GM18502 (cell line): ENCODE measurements around the gene RAB10.
"Not testable (repeated sequence)": the region's sequence is repeated elsewhere in the genome, so short reads cannot be mapped to it uniquely, and the experiment has no call there.

Experiments used
- ATAC-seq: cut with Tn5 transposase; IDR thresholded peaks from one replicate; pipeline ENCODE4 v1.9.1; 2021; ENCODE audit warnings: mild to moderate bottlenecking; ENCODE audit not compliant: unreplicated experiment, poor library complexity

RAB10 gene

DNA sequence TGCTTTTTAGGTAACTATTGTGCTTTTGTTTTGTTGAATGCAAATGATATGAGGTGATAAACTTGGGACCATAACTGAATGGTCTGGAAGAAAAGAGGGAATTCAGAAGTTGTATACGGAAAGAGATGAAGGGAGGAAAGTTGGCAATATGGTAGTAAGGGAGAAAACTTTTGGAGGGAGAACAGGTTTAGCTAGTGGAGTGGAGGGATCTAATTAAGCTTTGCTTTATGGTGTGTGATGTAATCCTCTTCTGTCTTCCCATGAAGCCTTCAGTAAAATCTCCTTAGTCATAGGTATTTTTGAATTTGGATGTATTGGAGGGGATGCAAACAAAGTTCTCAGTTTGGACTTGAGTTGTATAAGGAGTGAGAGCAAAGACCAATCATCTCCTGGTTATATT, 20.2 kb upstream of the RAB10 start:
- no peak for ATAC-seq

DNA sequence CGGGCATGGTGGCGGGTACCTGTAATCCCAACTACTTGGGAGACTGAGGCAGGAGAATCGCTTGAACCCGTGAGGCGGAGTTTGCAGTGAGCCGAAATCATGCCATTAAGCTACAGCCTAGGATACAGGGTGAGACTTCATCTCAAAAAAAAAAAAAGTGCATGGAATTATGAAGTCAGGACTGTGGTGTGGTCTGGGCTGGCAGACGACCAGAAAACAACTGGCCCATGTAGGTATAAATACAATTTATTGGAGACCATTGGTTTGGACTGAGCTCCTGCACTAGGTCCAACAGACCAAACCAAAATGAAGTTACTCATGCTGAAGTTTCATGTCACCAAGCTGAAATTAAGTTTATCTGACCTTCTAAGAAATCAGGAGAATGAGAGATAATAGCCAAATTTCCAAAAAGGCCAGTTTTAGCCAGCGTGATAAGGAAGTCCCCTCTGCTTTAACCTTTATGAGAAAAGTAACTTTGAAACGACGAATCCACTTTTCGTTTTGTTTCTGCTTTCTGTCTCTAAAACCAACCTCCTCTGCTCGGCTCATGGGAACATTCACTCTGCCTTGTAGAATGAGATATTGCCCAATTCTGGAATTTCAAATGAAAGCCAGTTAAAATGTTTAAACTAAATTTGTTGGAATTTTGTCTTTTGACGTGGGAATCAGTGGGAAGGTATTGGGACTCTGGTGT, 17.7 kb upstream of the RAB10 start:
- no peak for ATAC-seq

DNA sequence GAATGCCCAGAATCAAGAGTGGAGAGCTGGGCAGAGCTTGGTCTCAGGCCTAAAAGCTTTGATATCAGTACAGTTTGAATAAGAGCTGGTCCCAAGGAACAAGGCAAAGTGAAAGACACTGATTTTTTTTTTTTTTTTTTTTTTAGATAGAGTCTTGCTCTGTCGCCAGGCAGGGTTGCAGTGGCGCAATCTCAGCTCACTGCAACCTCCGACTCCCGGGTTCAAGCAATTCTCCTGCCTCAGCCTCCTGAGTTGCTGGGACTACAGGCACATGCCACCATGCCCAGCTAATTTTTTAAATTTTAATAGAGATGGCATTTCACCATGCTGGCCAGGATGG, 17.2 kb upstream of the RAB10 start:
- ATAC-seq: not testable (repeated sequence)

DNA sequence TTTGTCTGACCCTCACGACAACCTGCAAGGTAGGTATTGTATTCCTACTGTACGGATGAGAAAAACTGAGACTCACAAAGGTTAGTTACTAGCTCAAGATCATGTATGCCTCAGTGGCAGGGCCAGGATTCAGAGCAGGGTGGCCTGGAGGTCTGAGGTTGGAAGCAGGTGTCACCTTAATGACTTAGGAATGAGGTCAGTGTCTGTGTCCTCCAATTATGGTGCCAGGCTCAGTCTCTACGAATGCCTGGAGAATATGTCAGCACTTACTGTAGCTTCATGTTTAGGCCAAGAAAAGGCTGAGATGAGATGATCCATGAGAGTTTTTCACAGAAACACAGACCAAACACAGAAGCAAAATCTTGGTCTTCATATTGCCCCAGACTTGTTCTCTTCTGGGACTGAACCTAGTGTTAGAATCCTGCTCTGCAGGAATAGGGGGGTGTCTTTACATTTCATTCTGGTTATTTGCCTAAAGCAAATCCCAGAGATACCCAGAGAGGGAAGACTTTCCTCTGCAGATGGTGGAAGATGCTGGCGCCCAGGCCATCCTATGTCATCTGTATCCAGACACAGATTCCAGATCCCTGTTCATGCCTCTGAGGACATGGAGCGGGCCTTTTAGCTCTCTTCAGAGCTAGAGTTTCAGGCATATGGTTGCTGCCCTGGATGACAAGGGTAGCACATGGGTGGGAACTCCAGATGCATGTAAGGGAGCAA, 16.3 kb upstream of the RAB10 start:
- ATAC-seq: no peak

DNA sequence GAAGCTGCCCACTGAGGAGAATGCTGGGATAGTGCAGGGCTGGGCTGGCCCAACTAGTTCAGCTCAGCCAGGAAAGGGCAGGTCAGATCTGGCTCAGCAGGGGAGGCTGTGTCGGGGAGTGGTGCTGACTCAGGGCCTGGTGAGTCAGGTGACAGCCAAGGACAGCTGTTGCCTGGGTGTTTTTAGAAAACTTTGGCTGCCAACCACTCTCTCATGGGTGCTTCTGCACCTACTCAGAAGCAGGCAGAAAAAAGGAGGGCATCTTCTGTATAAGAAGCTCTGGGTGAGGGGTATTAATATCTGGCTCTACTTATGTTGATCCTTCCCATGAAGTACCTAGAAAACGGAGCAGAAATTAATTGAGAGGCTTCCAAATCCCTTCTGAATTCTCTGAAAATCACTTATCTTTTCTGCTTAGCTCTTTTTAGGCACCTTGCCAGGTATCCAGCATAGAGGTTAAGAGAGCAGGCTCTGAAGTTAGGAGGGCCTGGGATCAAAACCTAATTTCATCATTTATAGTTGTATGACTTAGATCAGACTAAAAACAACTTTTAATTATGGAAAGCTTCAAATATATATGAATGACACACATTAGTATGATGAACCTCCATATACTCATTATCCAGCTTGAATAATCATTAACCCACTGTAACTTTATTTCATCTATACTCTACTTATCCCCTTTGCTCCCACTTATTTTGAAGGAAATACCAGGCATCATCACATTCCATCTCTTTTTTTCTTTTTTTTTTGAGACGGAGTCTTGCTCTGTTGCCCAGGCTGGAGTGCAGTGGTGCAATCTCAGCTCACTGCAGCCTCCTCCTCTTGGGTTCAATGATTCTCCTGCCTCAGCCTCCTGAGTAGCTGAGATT, 15.5 kb upstream of the RAB10 start:
- no peak for ATAC-seq

DNA sequence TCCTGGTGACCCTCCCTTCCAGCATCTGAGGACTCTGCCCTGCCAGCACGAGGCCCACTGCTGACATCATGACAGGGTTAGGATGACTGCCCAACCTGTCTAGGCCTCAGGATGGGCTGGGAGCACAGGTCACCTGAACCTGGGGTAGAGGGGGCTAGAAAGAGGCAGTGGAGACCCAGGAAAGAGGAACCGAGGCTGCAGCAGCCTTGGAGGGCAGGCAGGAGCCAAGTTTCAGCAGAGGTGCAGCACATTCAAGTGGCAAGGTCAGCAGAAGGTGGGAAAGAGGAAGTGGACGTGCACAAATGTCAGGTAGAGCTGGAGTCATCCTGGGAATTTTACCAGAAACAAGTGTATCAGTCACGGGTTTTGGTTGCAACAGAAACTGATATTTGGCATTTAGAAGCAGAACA, 13.6 kb upstream of the RAB10 start:
- no peak for ATAC-seq

DNA sequence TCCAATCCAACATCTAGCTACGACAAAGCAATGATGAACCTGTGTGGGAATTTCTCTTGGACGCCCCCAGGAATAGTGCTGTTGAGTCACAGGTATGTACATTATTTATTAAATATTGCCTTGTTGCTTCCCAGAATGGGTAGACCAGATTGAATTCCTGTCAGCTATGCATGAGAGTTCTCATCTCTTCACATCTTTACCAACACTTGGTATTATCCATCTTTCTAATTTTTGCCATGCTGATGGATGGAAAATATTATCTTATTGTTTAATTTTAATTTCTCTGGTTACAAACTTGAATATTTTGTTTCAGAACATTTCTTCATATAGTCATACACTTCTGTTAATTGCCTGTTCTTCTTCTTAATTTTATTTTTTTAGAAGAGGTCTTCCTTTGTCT, 9.6 kb upstream of the RAB10 start:
- no peak for ATAC-seq

DNA sequence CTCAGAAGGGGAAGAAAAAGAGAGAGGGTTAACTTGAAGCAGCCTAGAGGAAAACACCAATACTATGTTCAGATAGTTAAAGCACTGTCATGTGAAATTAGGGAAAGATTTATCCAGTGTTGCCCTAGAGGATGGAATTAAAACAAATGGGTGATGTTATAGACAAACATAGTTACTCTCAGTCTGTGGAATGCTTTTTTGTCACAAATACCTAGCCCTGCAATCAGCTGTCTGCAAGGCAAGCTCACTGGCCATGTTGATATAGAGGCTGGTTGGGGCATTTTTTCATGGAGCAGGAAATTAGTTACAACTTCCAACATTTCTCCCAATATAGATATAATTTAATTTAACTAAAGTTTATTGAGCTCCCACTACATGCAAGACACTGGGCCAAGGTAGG, 8.4 kb upstream of the RAB10 start:
- ATAC-seq: no peak

DNA sequence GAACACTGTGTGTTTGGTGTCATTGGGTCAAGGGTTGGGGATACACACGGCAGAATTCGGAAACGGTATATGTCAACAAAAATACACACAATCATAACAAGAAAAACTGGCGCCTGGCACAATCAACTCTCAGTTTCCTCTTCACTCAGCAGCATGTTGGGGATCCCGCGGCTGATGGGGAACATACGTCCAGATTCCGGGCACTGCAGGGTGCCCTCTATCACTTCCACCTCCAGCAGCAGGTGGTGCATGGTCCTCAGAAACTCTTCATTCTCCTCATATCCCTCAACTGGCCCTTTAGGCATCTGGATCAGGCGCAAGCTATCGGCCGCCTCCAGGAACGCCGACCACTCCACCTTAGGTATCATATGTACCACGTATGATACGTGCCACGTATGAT, 5.8 kb upstream of the RAB10 start:
- ATAC-seq: not testable (repeated sequence)

DNA sequence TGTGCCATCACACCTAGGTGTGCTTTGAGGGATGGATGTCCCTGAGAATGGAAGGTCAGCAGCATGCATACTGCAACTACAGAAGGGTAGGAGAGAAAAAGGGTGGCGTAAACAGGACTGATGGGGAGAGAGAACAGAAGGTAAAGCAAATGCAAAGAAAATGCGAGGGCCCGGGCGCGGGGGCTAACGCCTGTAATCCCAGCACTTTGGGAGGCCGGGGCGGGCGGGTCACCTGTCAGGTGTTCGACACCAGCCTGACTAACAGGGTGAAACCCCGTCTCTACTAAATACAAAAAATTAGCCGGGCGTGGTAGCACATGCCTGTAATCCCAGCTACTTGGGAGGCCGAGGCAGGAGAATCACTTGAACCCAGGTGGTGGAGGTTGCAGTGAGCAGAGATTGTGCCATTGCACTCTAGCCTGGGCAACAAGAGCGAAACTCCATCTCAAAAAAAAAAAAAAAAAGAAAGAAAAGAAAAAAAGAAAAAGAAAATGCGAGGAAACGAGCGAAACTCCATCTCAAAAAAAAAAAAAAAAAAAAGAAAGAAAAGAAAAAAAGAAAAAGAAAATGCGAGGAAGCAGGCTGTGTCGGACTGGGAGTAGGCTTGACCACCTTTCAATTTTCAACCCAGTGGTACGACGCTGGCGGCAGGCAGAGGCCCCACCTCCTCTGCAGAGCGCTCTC, 1.2 kb upstream of the RAB10 start:
- ATAC-seq: peak; percentile 20

DNA sequence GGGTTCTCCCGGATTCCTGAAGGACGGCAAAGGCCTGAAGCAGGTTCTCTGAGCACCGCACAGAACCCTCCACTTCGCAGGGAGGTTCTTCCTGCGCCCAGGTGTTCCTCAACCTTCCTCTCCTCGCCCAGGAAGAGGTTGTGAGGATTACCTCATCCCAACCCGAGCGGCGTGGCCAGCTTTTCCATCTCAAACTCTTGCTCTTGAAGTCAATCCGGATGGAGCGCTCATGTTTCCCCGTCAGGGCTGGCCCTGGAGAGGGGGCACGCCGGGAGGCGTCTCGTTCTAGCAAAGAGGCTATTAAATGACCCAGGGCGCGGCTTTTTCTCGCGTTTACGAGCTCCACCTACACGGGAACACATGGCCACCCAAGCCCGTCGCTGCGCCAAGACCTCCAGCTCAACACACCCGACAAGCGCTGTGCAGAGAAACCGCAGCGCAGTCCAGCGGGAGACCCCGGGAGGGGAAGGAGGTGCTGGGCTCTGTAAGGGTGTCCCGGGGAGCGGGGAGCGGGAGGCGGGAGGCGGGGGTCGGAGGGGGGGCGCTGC, 540 bp upstream of the RAB10 start:
- peak; percentile 33 for ATAC-seq

DNA sequence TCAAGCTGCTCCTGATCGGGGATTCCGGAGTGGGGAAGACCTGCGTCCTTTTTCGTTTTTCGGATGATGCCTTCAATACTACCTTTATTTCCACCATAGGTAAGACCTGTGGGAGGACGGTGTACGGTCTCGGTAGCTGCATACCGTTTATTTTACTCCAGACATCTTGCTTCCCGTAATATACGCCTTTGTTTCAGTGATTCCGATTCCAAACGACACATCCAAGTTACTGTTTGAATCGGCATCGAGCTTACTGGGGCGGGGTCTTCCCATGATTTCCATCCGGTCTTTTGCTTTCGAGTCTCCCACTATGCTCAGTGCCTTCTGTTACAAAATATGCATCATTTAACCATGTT, 731 bp downstream of the RAB10 start:
- no peak for ATAC-seq

DNA sequence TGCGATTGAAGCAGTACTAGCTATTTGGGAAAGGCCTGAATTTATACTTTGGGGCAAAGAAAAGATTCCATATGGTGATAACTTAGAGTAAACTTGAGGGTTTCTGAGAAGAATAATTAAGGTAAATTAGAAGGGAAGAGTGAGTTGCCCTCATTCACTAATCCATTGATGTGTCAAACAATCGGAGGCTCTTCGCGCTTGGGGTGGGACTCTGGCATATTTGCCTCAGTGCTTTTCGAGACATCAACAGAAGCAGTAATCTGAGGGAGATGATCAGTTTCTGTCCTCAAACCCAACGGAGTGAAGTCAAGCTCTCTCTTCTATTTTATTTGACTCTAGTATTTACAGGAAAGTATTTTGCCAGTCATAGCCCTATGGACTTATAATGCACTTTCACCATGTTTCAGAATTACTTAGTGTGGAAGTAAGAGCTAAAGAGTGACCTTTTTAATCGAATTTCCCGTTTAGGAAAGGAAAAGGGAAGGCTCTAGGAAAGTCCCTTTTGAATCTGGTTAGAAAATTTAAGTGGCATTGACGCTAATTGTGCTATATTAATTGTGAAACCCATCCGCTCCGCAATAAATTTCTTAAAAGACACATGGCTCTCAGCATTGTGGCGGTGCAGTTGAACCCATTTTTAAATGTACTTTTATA, 1.3 kb downstream of the RAB10 start:
- no peak for ATAC-seq

DNA sequence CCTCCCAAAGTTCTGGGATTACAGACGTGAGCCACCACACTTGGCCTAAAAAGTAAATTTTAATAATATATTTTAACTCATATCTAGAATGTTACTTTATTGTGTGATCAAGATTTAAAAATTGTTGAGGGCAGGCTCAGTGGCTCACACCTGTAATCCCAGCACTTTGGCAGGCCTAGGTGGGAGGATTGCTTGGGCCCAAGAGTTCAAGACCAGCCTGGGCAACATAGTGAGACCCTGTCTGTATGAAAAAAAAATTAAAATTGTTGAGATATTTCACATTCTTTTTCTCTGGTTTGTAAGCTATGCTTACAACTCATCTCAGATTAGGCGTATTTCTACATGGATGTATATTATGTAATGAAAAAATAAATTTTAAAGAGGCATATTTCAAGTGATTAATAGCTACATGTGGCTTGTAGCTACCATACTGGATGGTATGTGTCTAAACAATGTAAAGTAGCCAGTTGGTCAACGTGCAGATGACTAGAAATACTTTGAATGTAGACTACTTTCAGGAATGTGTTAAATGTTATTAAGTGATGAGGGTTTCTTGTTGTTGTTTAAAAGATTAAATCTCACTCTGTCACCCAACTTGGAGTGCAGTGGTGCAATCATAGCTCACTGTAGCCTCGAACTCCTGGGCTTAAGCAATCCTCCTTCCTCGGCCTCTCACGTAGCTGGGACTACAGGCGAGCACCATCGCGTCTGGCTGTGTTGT, 5.9 kb downstream of the RAB10 start:
- no peak for ATAC-seq

DNA sequence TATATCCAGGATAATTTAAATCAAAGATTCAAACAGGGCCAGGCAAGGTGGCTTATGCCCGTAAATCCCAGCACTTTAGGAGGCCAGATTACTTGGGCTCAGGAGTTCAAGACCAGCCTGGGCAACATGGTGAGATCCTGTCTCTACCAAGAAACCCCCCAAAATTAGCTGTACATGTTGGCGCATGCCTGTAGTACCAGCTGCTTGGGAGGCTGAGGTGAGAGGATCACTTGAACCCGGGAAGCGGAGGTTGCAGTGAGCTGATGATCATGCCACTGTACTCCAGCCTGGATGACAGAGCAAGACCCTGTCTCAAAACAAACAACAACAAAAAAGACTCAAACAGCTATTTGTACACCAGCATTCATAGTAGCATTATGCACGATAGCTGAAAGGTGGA, 9.2 kb downstream of the RAB10 start:
- no peak for ATAC-seq

DNA sequence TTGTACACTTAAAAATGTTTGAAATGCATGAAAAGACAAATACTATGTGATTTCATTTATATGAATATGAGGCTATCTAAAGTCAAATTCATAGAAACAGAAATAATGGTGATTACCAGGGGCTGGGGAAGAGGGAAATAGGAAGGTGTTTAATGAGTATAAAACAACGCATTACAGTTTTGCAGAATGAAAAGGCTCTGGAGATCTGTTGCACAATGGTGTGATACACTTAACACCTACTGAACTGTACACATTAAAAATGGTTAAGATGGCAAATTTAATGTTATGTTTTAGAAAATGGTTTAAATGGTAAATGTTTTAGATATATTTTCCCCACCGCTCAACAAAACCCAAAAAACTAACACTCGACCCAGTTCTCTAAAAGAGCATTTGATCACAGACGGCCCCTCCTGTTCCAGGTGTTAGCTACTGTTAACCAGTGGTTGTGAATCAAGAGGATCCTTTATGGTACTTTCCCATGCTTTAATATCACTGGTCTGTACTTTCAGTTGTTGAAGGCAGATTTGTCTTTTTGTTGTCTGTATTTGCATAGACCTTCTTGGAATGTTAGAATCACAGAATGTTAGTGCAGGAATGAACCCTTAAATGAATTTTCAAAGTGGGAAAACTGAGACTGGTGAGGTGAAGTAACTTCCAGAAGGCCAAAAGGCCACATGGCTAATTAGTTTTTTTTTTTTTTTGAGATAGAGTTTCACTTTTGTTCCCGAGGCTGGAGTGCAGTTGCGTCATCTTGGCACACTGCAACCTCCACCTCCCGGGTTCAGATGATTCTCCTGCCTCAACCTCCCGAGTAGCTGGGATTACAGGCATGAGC, 10.2 kb downstream of the RAB10 start:
- ATAC-seq: peak; percentile 52

DNA sequence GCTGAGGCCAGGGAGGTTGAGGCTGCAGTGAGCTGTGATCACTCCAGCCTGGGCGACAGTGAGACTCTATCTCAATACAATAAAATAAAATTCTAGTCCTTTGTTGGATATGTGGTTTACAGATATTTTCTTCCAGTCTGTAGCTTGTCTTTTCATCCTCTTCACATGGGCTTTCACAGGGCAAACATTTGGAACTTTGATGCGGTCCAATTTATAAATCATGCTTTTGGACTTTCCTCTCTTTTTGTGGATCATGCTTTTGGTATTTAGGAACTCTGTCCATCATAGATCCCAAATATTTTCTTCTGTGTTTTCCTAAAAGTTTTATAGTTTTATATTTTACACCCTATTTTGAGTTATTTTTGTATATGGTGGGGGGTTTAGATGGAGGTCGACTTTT, 14.9 kb downstream of the RAB10 start:
- no peak for ATAC-seq

DNA sequence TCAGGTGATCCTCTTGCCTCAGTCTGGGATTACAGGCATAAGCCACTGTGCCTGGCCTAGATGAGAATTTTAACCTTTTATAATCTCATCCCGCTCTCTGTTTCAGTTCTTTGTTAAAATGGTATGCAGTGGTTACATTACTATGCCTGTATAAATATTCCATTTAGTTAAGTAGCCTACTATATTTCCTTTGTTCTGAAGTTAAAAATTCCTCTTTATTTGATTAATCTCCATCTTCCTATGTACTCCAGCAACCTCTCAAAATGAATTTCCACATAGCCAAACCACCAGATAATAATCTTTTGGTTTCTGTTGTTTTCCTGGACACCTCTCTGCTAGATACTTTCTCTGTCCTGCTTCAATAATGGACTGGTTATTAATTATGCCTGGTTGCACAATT, 15.8 kb downstream of the RAB10 start:
- ATAC-seq: no peak

DNA sequence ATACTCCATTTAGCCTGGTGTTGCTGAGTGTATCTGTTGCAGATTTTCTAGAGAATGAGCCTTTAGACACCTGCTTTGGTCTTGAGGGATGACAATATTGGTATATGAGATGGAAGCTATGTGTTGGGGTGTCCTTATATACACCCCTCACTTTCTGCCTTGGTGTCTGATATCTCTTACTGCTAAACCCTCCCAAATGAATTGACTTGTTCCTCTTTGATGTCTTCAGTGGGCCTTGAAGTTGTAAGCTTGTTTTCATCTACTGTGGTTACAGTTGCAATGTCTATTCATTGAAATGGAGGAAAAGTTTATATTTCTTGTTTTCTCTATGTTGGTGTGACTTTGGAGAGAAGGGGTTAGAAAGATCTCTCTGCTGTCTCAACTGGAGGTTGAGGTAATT, 18.9 kb downstream of the RAB10 start:
- no peak for ATAC-seq
